Measurements from ENCODE around the gene DSC3. TPM values are rescaled to one million over a fixed set of nuclear protein-coding genes. Genes with fewer than 3 reads are reported as not detected.

DSC3 gene
- 0.34 TPM for polyA plus RNA-seq (ENCODE audit: insufficient read length)

- no peak for DNase-seq (ENCODE audit: low read depth)
These were observed at the start of gene DSC3 for GRCh38 chr18:31042406-31043181. Gene DSC3 (minus strand): TSS chr18:31042742. CDS start chr18:31042660, 82 bp downstream.

- DNase-seq (ENCODE audit: low read depth), result no peak
These were observed 48.8 kb upstream of the DSC3 start for GRCh38 chr18:31091350-31091749.

- no peak for DNase-seq (ENCODE audit: low read depth)
These were observed 46.0 kb upstream of the DSC3 start for GRCh38 chr18:31088532-31088931.

GRCh38 chr18:31079973-31080372 lies 37.4 kb upstream of the DSC3 start:
- no peak for DNase-seq (ENCODE audit: low read depth)

GRCh38 chr18:31077878-31078277 lies 35.3 kb upstream of the DSC3 start:
- no peak for DNase-seq (ENCODE audit: low read depth)

- DNase-seq (ENCODE audit: low read depth), result no peak
These were observed 29.6 kb upstream of the DSC3 start for GRCh38 chr18:31072175-31072574.

- DNase-seq (ENCODE audit: low read depth), result no peak
These were observed 27.7 kb upstream of the DSC3 start for GRCh38 chr18:31070206-31070605.

- DNase-seq (ENCODE audit: low read depth), result no peak
These were observed 23.7 kb upstream of the DSC3 start for GRCh38 chr18:31066266-31066665.

- DNase-seq (ENCODE audit: low read depth), result no peak
These were observed 22.7 kb upstream of the DSC3 start for GRCh38 chr18:31065036-31065773.

- no peak for DNase-seq (ENCODE audit: low read depth)
These were observed 21.6 kb upstream of the DSC3 start for GRCh38 chr18:31064130-31064529.

- DNase-seq (ENCODE audit: low read depth), result no peak
These were observed 19.4 kb upstream of the DSC3 start for GRCh38 chr18:31061945-31062344.

- DNase-seq (ENCODE audit: low read depth), result no peak
These were observed 16.4 kb upstream of the DSC3 start for GRCh38 chr18:31058897-31059296.

- DNase-seq (ENCODE audit: low read depth), result no peak
These were observed 15.4 kb upstream of the DSC3 start for GRCh38 chr18:31057917-31058316.

GRCh38 chr18:31057051-31057450 lies 14.5 kb upstream of the DSC3 start:
- DNase-seq (ENCODE audit: low read depth), result no peak

GRCh38 chr18:31056296-31056695 lies 13.8 kb upstream of the DSC3 start:
- DNase-seq (ENCODE audit: low read depth), result no peak

- no peak for DNase-seq (ENCODE audit: low read depth)
These were observed 8.1 kb upstream of the DSC3 start for GRCh38 chr18:31050635-31051034.

- DNase-seq (ENCODE audit: low read depth), result no peak
These were observed 6.6 kb upstream of the DSC3 start for GRCh38 chr18:31049189-31049588.

GRCh38 chr18:31048216-31048615 lies 5.7 kb upstream of the DSC3 start:
- no peak for DNase-seq (ENCODE audit: low read depth)

- DNase-seq (ENCODE audit: low read depth), result no peak
These were observed 4.4 kb upstream of the DSC3 start for GRCh38 chr18:31046916-31047315.

GRCh38 chr18:31045599-31045998 lies 3.1 kb upstream of the DSC3 start:
- DNase-seq (ENCODE audit: low read depth), result no peak

- no peak for DNase-seq (ENCODE audit: low read depth)
These were observed 2.4 kb upstream of the DSC3 start for GRCh38 chr18:31044926-31045325.

GRCh38 chr18:31043709-31044108 lies 1.2 kb upstream of the DSC3 start:
- no peak for DNase-seq (ENCODE audit: low read depth)

GRCh38 chr18:31042084-31042405 lies 497 bp downstream of the DSC3 start:
- DNase-seq (ENCODE audit: low read depth), result no peak

All from forelimb muscle (tissue), 1 donor.